ENCODE results near the gene SELENOO.

DNA sequence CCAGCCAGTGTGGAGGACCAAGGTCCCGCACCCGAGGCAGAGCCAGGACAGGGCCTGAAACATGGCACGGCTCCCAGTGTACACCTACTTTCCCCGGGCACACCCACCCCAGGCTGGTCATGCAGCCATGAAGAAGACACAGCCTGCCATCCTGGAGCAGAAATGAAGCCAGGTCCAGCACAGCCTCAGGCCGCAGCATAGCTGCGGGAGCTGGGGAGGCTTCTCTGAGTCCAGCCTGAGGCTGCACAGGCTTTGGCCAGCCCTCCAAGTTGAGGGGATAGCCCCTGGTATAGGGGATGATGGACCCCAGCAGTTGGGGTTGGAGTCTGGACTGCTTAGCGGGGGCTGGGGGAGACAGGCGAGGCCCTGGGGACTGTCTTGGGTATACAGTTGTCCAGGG is 53.1 kb downstream of the SELENOO start:
- no peak for TF ChIP-seq POLR2A (IDR thresholded peaks at IDR 0.05; ENCODE audit: low read depth, low read length)
- TF ChIP-seq POLR2AphosphoS5 (IDR thresholded peaks at IDR 0.05; ENCODE audit: low read depth, low read length), result no peak
- TF ChIP-seq POU2F2 (IDR thresholded peaks at IDR 0.05; ENCODE audit: low read depth, low read length), result no peak
- no peak for TF ChIP-seq SPI1 (IDR thresholded peaks at IDR 0.05; ENCODE audit: low read depth, low read length)
